OCI-LY7 (cell line): ENCODE results near the gene HSF2.

Source experiments
- CTCF ChIP-seq: fragments of 200-600 bp; sonication (generic); conservative IDR thresholded peaks from 2 replicates; pipeline ENCODE4 v1.5.1; 2014; ENCODE audit warnings: mild to moderate bottlenecking, antibody characterized with exemption, low read length, moderate library complexity, mixed read lengths
- EZH2phosphoT487 ChIP-seq: fragments of 200-600 bp; sonication (generic); IDR thresholded peaks from 2 replicates; pipeline ENCODE4 v1.6.1; 2018; ENCODE audit warnings: low read depth, borderline replicate concordance, mild to moderate bottlenecking, mixed run types, antibody characterized with exemption, low read length, moderate library complexity, mixed read lengths

- TF ChIP-seq CTCF: no peak
- TF ChIP-seq EZH2phosphoT487: no peak
Observed at GRCh38 chr6:122392564-122393350, 6.7 kb upstream of the HSF2 start.
